Measurements from ENCODE around the gene CPB2.

Gene CPB2

GRCh38 chr13:46137627-46138317 is 32.9 kb upstream of the CPB2 start:
- no peak for DNase-seq (ENCODE audit: low spot score)
- no peak for TF ChIP-seq CTCF (conservative IDR thresholded peaks at IDR 0.05; ENCODE audit: low read depth)
- ChIA-PET CTCF (interaction anchor here (0.7 to 1.6 kb wide), 2 partner anchors 11 to 23 kb away, joined by 4 read pairs; no protein-coding TSS in a partner anchor), POLR2A (ENCODE audit: low non-redundant PET) (no interaction called here)
- no peak overlapping the region for H3K27ac ChIP-seq

- ChIA-PET POLR2A (ENCODE audit: low non-redundant PET) (no interaction called here), CTCF (interaction anchor here (2.1 kb wide), 1 partner anchor 23 kb away, joined by 8 read pairs; no protein-coding TSS in a partner anchor)
- DNase-seq (ENCODE audit: low spot score): no peak
- TF ChIP-seq CTCF (conservative IDR thresholded peaks at IDR 0.05; ENCODE audit: low read depth): no peak
- no peak overlapping the region for H3K27ac ChIP-seq
These were observed 31.9 kb upstream of the CPB2 start for GRCh38 chr13:46136688-46137087.

- ChIA-PET CTCF (interaction anchor here (0.5 to 2.1 kb wide), 2 partner anchors 16 to 25 kb away, joined by 3 to 8 read pairs; no protein-coding TSS in a partner anchor), POLR2A (ENCODE audit: low non-redundant PET) (no interaction called here)
- TF ChIP-seq CTCF (conservative IDR thresholded peaks at IDR 0.05; ENCODE audit: low read depth): no peak
- DNase-seq (ENCODE audit: low spot score): peak; percentile 82
- H3K27ac ChIP-seq: no peak overlapping the region
These were observed 30.2 kb upstream of the CPB2 start for GRCh38 chr13:46134961-46135522.

- DNase-seq (ENCODE audit: low spot score): no peak
- TF ChIP-seq CTCF (conservative IDR thresholded peaks at IDR 0.05; ENCODE audit: low read depth): no peak
- ChIA-PET POLR2A (ENCODE audit: low non-redundant PET) (no interaction called here), CTCF (no interaction called here)
- no peak overlapping the region for H3K27ac ChIP-seq
These were observed 29.7 kb upstream of the CPB2 start for GRCh38 chr13:46134494-46134893.

- H3K27ac ChIP-seq: no peak overlapping the region
- no peak for DNase-seq (ENCODE audit: low spot score)
- ChIA-PET CTCF (interaction anchor here (1.1 kb wide), 1 partner anchor 325 kb away, joined by 4 read pairs; no protein-coding TSS in a partner anchor), POLR2A (ENCODE audit: low non-redundant PET) (no interaction called here)
- no peak for TF ChIP-seq CTCF (conservative IDR thresholded peaks at IDR 0.05; ENCODE audit: low read depth)
These were observed 27.3 kb upstream of the CPB2 start for GRCh38 chr13:46132109-46132508.

GRCh38 chr13:46131705-46132104 is 26.9 kb upstream of the CPB2 start:
- no peak for TF ChIP-seq CTCF (conservative IDR thresholded peaks at IDR 0.05; ENCODE audit: low read depth)
- H3K27ac ChIP-seq: no peak overlapping the region
- no peak for DNase-seq (ENCODE audit: low spot score)
- ChIA-PET CTCF (interaction anchor here (1.1 kb wide), 1 partner anchor 324 kb away, joined by 4 read pairs; no protein-coding TSS in a partner anchor), POLR2A (ENCODE audit: low non-redundant PET) (no interaction called here)

Measured in RWPE1 (cell line).